ENCODE data around the gene FER1L5.

DNA sequence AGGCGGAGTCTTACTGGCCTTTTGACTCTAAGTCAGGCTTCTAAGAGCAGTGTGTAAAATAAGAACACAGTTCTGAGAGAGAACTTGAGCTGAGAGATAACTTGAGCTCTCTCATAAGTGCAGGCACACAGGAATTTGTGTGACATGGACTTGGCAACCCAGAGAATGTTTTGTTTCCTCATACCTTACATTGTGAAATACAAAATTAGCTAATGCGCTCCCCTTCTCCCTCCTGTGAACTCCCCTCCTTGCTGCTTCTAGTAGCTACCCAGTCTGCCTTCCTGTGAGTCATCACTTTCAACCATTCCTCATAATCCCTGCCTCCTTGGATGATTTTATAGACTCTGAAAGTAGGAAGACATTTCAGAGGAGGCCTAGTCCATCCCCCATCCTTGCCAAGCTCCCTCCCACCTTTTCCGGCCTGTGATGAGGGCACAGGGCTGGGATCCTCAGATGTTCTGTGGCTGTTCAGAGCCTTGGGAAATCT is 22.6 kb downstream of the FER1L5 start:
- TF ChIP-seq POLR2AphosphoS5 (IDR thresholded peaks at IDR 0.05; ENCODE audit: low read depth, low read length) (no peak), TBP (IDR thresholded peaks at IDR 0.05; ENCODE audit: low read depth, low read length) (no peak), POLR2A (IDR thresholded peaks at IDR 0.05; ENCODE audit: control extremely low read depth in 1 of 2, low read depth in 2 of 2, low read length in 2 of 2) (no peak), RXRA (IDR thresholded peaks at IDR 0.05; ENCODE audit: insufficient read depth, low read depth, low read length) (no peak), BRCA1 (IDR thresholded peaks at IDR 0.05; ENCODE audit: low read depth, low read length) (no peak)
- TF ChIP-seq, protein P1, sequence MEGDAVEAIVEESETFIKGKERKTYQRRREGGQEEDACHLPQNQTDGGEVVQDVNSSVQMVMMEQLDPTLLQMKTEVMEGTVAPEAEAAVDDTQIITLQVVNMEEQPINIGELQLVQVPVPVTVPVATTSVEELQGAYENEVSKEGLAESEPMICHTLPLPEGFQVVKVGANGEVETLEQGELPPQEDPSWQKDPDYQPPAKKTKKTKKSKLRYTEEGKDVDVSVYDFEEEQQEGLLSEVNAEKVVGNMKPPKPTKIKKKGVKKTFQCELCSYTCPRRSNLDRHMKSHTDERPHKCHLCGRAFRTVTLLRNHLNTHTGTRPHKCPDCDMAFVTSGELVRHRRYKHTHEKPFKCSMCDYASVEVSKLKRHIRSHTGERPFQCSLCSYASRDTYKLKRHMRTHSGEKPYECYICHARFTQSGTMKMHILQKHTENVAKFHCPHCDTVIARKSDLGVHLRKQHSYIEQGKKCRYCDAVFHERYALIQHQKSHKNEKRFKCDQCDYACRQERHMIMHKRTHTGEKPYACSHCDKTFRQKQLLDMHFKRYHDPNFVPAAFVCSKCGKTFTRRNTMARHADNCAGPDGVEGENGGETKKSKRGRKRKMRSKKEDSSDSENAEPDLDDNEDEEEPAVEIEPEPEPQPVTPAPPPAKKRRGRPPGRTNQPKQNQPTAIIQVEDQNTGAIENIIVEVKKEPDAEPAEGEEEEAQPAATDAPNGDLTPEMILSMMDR (IDR thresholded peaks at IDR 0.05; ENCODE audit: control extremely low read depth in 1 of 3, insufficient read depth in 1 of 3, low read depth in 1 of 3, low read length in 3 of 3), result no peak
